GM18526 (cell line): Measurements from ENCODE around the gene SLC22A7.

Experiments used
- POLR2A ChIP-seq: IDR thresholded peaks from 3 replicates; pipeline ENCODE4 v1.6.1; 2011; ENCODE audit not compliant: insufficient read length; ENCODE audit errors: extremely low read depth

Gene SLC22A7

GRCh38 chr6:43261198-43261597, 36.9 kb upstream of the SLC22A7 start:
- no peak for TF ChIP-seq POLR2A

DNA sequence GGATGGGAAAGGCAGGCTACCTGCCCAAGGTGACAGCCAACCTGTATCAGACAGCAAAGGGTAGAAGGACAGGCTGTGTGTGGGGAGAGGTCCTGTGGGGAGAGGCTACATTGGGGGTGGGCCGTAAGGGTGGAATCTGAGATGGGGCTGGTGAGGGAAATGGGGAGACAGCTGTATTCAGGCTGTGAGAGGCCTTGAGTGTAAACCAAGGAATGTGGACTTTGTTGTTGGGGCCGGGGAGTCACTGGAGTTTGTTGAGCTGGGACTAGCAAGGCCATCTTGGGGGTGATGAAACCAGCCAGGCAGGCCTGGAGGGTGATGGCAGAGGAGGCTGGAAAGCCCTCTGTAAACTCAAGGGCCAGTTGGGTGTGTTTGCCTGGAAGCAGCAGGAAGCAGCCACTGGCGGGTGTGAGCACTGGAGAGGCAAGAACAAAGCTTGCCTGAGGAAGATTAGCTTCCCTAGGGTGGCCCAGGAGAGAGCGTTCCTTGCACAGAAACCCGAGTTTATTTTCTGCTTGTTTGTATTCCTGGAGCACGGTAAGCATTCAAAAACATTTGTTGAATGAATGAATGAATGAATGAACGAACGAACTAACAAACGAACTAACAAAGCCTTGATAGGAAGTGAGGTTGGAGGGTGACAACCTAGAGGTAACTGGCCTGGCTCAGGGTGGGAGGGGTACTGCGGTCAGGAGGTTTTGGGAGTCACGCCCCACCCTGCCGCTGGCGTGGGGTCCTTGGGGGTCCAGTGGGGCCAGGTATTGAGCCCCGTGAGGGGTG, 35.9 kb upstream of the SLC22A7 start:
- TF ChIP-seq POLR2A = no peak

- no peak for TF ChIP-seq POLR2A
Observed at GRCh38 chr6:43262780-43263313, 35.2 kb upstream of the SLC22A7 start.

- no peak for TF ChIP-seq POLR2A
Observed at GRCh38 chr6:43263314-43264178, 34.5 kb upstream of the SLC22A7 start.

DNA sequence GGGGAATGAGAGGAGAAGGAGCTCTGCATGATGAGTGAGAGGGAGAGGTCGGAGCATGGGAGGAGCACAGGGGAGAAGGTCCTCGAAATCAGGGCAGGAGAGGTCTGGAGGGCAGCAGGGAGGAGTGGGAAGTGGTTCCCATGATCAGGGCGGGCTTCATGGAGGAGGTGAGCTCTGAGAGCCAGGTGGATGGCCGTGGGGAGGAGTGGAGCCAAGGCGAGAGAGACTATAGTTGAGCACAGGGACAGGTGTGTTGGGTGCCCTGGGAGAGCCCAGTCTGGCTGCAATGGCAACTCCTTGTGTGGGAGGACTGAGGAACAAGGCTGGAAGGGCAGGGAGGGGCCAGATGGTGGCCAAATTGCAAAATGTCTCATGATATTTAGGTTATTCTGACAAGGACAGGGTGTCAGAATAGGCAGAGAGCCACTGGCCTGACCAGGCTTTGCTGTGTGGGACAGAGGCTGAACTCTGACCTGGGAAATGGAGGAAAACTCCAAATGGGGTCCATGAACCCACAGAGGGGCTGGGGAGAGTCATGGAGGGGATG, 33.4 kb upstream of the SLC22A7 start:
- no peak for TF ChIP-seq POLR2A

- no peak for TF ChIP-seq POLR2A
Observed at GRCh38 chr6:43265564-43265963, 32.5 kb upstream of the SLC22A7 start.

- no peak for TF ChIP-seq POLR2A
Observed at GRCh38 chr6:43267619-43268354, 30.3 kb upstream of the SLC22A7 start.

- TF ChIP-seq POLR2A = no peak
Observed at GRCh38 chr6:43268355-43268700, 29.7 kb upstream of the SLC22A7 start.

- TF ChIP-seq POLR2A = no peak
Observed at GRCh38 chr6:43268782-43269272, 29.2 kb upstream of the SLC22A7 start.

GRCh38 chr6:43269273-43270007, 28.6 kb upstream of the SLC22A7 start:
- TF ChIP-seq POLR2A = no peak

DNA sequence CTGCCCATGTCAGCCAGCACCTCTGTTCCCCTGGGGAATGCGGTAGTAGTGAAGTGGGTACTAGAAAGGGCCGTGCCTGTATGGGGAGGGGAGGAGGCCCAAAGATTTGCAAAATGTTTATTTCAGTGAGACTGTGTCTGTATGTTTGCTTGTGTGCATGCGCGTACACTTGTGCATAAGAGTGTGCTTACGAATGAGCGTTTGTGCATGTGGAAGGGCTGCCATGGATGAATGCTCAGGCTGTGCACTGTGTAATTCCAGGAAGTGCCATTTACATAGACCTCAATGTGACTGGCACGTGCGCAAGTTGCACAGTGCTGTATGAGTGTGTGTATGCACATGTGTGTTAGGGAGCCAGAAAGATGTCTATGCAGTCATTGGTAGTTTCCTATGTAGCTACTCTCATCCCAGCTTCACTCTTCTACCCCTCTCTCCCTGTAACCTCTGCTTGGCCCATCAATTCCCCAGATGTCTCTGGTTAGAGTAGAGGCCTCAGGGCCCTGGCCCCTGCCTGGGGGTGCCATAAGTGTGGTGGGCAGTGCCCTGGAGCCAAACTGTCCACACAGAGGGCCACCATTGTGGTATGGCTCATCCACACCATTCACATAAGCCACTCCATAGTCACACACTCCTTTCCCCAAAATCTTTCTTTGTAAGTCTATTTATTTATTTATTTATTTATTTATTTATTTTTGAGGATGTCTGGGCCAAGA, 26.8 kb upstream of the SLC22A7 start:
- TF ChIP-seq POLR2A = no peak

- TF ChIP-seq POLR2A = no peak
Observed at GRCh38 chr6:43271944-43272343, 26.1 kb upstream of the SLC22A7 start.

GRCh38 chr6:43273707-43274106, 24.4 kb upstream of the SLC22A7 start:
- TF ChIP-seq POLR2A = no peak
